HG02623 (cell line): ENCODE data around the gene ALDH1A1.
"Not testable (repeated sequence)": the region's sequence is repeated elsewhere in the genome, so short reads cannot be mapped to it uniquely, and the experiment has no call there.

Experiments used
- ATAC-seq: cut with Tn5 transposase; IDR thresholded peaks from one replicate; pipeline ENCODE4 v1.9.1; 2021; ENCODE audit warnings: moderate library complexity; ENCODE audit not compliant: unreplicated experiment

The ALDH1A1 gene

GRCh38 chr9:72862788-72863187 is 90.1 kb downstream of the ALDH1A1 start:
- not testable (repeated sequence) for ATAC-seq

- no peak for ATAC-seq
Observed at GRCh38 chr9:72858089-72858912, 94.6 kb downstream of the ALDH1A1 start.

- ATAC-seq: no peak
Observed at GRCh38 chr9:72857624-72857996, 95.2 kb downstream of the ALDH1A1 start.

GRCh38 chr9:72856972-72857623 is 95.8 kb downstream of the ALDH1A1 start:
- no peak for ATAC-seq

GRCh38 chr9:72855890-72856523 is 96.8 kb downstream of the ALDH1A1 start:
- no peak for ATAC-seq

GRCh38 chr9:72855321-72855720 is 97.5 kb downstream of the ALDH1A1 start:
- no peak for ATAC-seq
